Activated CD4-positive, alpha-beta T cell treated with anti-CD3 and anti-CD28 coated beads, Interleukin-2, amount 50 U/mL, for 24 hours (primary cell): ENCODE data around the gene TMEM135.
A peak's percentile ranks its signal among the peaks of the same experiment; 100 is the strongest.

Experiments used
- DNase-seq, 2 donors: peaks; one replicate each; pipeline ENCODE4 v3.0.0-alpha.2; 2020; ENCODE audit warnings: low read depth in 1 of 2, low spot score in 1 of 2

The TMEM135 gene

GRCh38 chr11:87347441-87347840 is 309.7 kb downstream of the TMEM135 start:
- DNase-seq, result no peak

- DNase-seq, result no peak
These were observed 310.1 kb downstream of the TMEM135 start for GRCh38 chr11:87347854-87348253.

- DNase-seq, result no peak
These were observed 313.9 kb downstream of the TMEM135 start for GRCh38 chr11:87351676-87352075.

GRCh38 chr11:87352759-87353707 is 315.3 kb downstream of the TMEM135 start:
- peak; percentile 73 to 77 for DNase-seq

GRCh38 chr11:87353771-87354345 is 316.1 kb downstream of the TMEM135 start:
- DNase-seq, result no peak

- DNase-seq, result no peak
These were observed 317.9 kb downstream of the TMEM135 start for GRCh38 chr11:87355596-87355995.

- DNase-seq, result no peak
These were observed 318.7 kb downstream of the TMEM135 start for GRCh38 chr11:87356428-87356827.

- DNase-seq, result no peak
These were observed 320.7 kb downstream of the TMEM135 start for GRCh38 chr11:87358461-87358860.

- DNase-seq, result no peak
These were observed 321.7 kb downstream of the TMEM135 start for GRCh38 chr11:87359401-87359800.

- DNase-seq, result no peak
These were observed 324.2 kb downstream of the TMEM135 start for GRCh38 chr11:87361891-87362290.

GRCh38 chr11:87366346-87366745 is 328.6 kb downstream of the TMEM135 start:
- no peak for DNase-seq

- no peak for DNase-seq
These were observed 329.1 kb downstream of the TMEM135 start for GRCh38 chr11:87366763-87367405.

- no peak for DNase-seq
These were observed 330.4 kb downstream of the TMEM135 start for GRCh38 chr11:87368151-87368550.

GRCh38 chr11:87368858-87369480 is 331.2 kb downstream of the TMEM135 start:
- DNase-seq, result no peak

- DNase-seq, result no peak
These were observed 332.2 kb downstream of the TMEM135 start for GRCh38 chr11:87369888-87370287.

GRCh38 chr11:87372065-87372464 is 334.3 kb downstream of the TMEM135 start:
- DNase-seq, result no peak
